ENCODE measurements around the gene C6orf120. TPM values are rescaled to one million over a fixed set of nuclear protein-coding genes. Genes with fewer than 3 reads are reported as not detected.

Gene C6orf120
- total RNA-seq, 1 experiment from 2014 or later: 12.5 TPM

GRCh38 chr6:169669147-169669546 lies 32.8 kb upstream of the C6orf120 start:
- Histone ChIP-seq H3F3A (ENCODE audit: insufficient read depth, low read depth) (no peaks in the 10 kb centered on the region), H4K20me1 (ENCODE audit: insufficient read depth) (no peaks in the 10 kb centered on the region), H3K27me3 (ENCODE audit: insufficient read depth, low read depth) (no peaks in the 10 kb centered on the region), H3K79me2 (ENCODE audit: low read depth) (no peaks in the 10 kb centered on the region), H3K9me3 (ENCODE audit: insufficient read depth, low read depth) (no peaks in the 10 kb centered on the region), H3K4me3 (no peak overlapping the region), H3K4me2 (no peak overlapping the region), H3K9me2 (ENCODE audit: insufficient read depth) (no peaks in the 10 kb centered on the region), H3K36me3 (ENCODE audit: low read depth) (no peaks in the 10 kb centered on the region; the same call in 1 of the 2 replicates), H2AFZ (no peak overlapping the region), H3K27ac (no peak overlapping the region), H3K4me1 (replicated peaks; ENCODE audit: insufficient read depth) (no peaks in the 10 kb centered on the region)
- no TSS peak for BruUV-seq (replicated peaks)
- CTCF ChIA-PET: no interaction called here
- no peak for DNase-seq
- TF ChIP-seq CTCF (conservative IDR thresholded peaks at IDR 0.05) (no peak), EZH2 (IDR thresholded peaks at IDR 0.05; ENCODE audit: low read depth) (no peak)
- intact Hi-C loops (cut with micrococcal nuclease; ENCODE audit: unreplicated experiment): no loop called here
- POLR2A ChIA-PET (ENCODE audit: unreplicated experiment): no interaction called here

GRCh38 chr6:169669889-169670288 lies 32.0 kb upstream of the C6orf120 start:
- no peaks in the 10 kb centered on the region for H3K79me2 ChIP-seq (ENCODE audit: low read depth)
- H3F3A ChIP-seq (ENCODE audit: insufficient read depth, low read depth): no peaks in the 10 kb centered on the region
- H3K9me3 ChIP-seq (ENCODE audit: insufficient read depth, low read depth): no peaks in the 10 kb centered on the region
- BruUV-seq (replicated peaks): no TSS peak
- no peak overlapping the region for H3K4me2 ChIP-seq
- H3K4me1 ChIP-seq (replicated peaks; ENCODE audit: insufficient read depth): no peaks in the 10 kb centered on the region
- no peak overlapping the region for H3K27ac ChIP-seq
- no peaks in the 10 kb centered on the region for H3K9me2 ChIP-seq (ENCODE audit: insufficient read depth)
- ChIA-PET POLR2A (ENCODE audit: unreplicated experiment) (no interaction called here), CTCF (no interaction called here)
- H3K36me3 ChIP-seq (ENCODE audit: low read depth): no peaks in the 10 kb centered on the region; the same call in 1 of the 2 replicates
- TF ChIP-seq EZH2 (IDR thresholded peaks at IDR 0.05; ENCODE audit: low read depth): no peak
- no peak for TF ChIP-seq CTCF (conservative IDR thresholded peaks at IDR 0.05)
- no peak overlapping the region for H2AFZ ChIP-seq
- no peak overlapping the region for H3K4me3 ChIP-seq
- intact Hi-C loops (cut with micrococcal nuclease; ENCODE audit: unreplicated experiment): no loop called here
- no peak for DNase-seq
- no peaks in the 10 kb centered on the region for H3K27me3 ChIP-seq (ENCODE audit: insufficient read depth, low read depth)
- H4K20me1 ChIP-seq (ENCODE audit: insufficient read depth): no peaks in the 10 kb centered on the region

- H3K4me3 ChIP-seq: no peak overlapping the region
- no peaks in the 10 kb centered on the region for H3K4me1 ChIP-seq (replicated peaks; ENCODE audit: insufficient read depth)
- DNase-seq: no peak
- no peak overlapping the region for H3K4me2 ChIP-seq
- TF ChIP-seq EZH2 (IDR thresholded peaks at IDR 0.05; ENCODE audit: low read depth) (no peak), CTCF (conservative IDR thresholded peaks at IDR 0.05) (no peak)
- intact Hi-C loops (cut with micrococcal nuclease; ENCODE audit: unreplicated experiment): no loop called here
- no peaks in the 10 kb centered on the region for H3K79me2 ChIP-seq (ENCODE audit: low read depth)
- no peak overlapping the region for H2AFZ ChIP-seq
- H3K27me3 ChIP-seq (ENCODE audit: insufficient read depth, low read depth): no peaks in the 10 kb centered on the region
- no peaks in the 10 kb centered on the region for H3K9me3 ChIP-seq (ENCODE audit: insufficient read depth, low read depth)
- no peaks in the 10 kb centered on the region for H4K20me1 ChIP-seq (ENCODE audit: insufficient read depth)
- no peaks in the 10 kb centered on the region for H3K9me2 ChIP-seq (ENCODE audit: insufficient read depth)
- no peak overlapping the region for H3K27ac ChIP-seq
- CTCF ChIA-PET: no interaction called here
- POLR2A ChIA-PET (ENCODE audit: unreplicated experiment): no interaction called here
- no peaks in the 10 kb centered on the region for H3F3A ChIP-seq (ENCODE audit: insufficient read depth, low read depth)
- no TSS peak for BruUV-seq (replicated peaks)
- H3K36me3 ChIP-seq (ENCODE audit: low read depth): no peaks in the 10 kb centered on the region; the same call in 1 of the 2 replicates
Observed at GRCh38 chr6:169671563-169671962, 30.4 kb upstream of the C6orf120 start.

Measured in PC-9 (cell line).